NT2/D1 (cell line): Measurements from ENCODE around the gene EEF2.
A peak's percentile ranks its signal among the peaks of the same experiment; 100 is the strongest.
"Not testable (repeated sequence)": the region's sequence is repeated elsewhere in the genome, so short reads cannot be mapped to it uniquely, and the experiment has no call there.

Experiments
- DNase-seq: peaks from one replicate; pipeline ENCODE4 v3.0.0-alpha.2; 2011; ENCODE audit warnings: low read depth, low spot score
- H3K27me3 ChIP-seq: 2 replicates; pipeline ENCODE4 v1.6.0; 2011; ENCODE audit warnings: mild to moderate bottlenecking; ENCODE audit not compliant: insufficient read length, insufficient read depth
- H3K36me3 ChIP-seq: 2 replicates; pipeline ENCODE4 v1.6.1; 2011; ENCODE audit warnings: mild to moderate bottlenecking, low read length, mixed read lengths; ENCODE audit not compliant: insufficient read depth, insufficient read length
- H3K4me1 ChIP-seq: 2 replicates; pipeline ENCODE4 v1.5.1; 2011; ENCODE audit not compliant: insufficient read depth, insufficient read length
- H3K4me3 ChIP-seq: 2 replicates; pipeline ENCODE4 v1.5.1; 2011; ENCODE audit warnings: low read depth; ENCODE audit not compliant: insufficient read length
- H3K9ac ChIP-seq: 2 replicates; pipeline ENCODE4 v1.6.0; 2011; ENCODE audit warnings: low read depth; ENCODE audit not compliant: insufficient read length
- H3K9me3 ChIP-seq: 2 replicates; pipeline ENCODE4 v1.5.1; 2011; ENCODE audit warnings: mild to moderate bottlenecking, low read length; ENCODE audit not compliant: insufficient read depth
- SUZ12 ChIP-seq: IDR thresholded peaks from 2 replicates; pipeline ENCODE4 v1.6.1; 2011; ENCODE audit not compliant: insufficient read length, insufficient read depth; ENCODE audit errors: extremely low read depth
- YY1 ChIP-seq: IDR thresholded peaks from 2 replicates; pipeline ENCODE4 v1.6.1; 2011; ENCODE audit not compliant: insufficient read length, insufficient read depth
- ZNF274 ChIP-seq: IDR thresholded peaks from 2 replicates; pipeline ENCODE4 v1.6.1; 2011; ENCODE audit warnings: mild to moderate bottlenecking, low read depth, low read length

Gene EEF2

DNA sequence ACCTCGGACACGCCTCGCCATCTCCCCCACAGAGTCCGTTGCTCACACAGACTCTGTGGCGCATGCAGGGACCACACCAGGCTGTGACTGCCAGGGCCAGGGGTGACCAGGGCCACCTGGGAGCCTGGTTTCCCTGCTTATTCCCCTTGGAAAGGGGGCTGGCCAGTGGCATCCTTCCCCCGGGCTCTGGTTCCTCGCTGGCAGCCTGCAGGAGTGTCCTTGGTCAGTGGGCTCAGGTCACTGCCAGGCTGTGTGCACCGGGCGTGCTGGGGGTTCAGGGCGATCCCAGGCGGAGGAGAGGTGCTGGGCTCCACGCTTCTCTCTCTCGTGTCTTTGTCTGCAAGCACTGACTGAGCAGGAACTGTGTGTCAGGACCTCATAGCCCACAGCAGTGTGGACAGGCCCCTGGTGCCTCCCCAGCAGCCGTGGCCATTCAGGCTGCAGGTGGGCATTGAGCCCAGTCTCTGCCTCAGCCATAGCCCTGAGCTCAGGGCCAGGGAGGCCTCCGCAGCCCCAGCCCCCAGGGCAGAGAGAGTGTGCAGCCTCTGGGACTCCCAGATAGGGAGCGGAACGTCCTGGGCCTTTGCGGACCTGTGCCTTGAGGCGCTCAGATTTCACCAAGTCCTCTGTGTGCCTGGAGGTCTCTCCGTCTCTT is 28.8 kb upstream of the EEF2 start:
- Histone ChIP-seq H3K27me3 (no peaks in the 10 kb centered on the region), H3K36me3 (peaks cover 91% of the 10 kb centered on the region), H3K9me3 (no peaks in the 10 kb centered on the region), H3K4me3 (no peak overlapping the region), H3K9ac (peak overlapping the region; percentile 1), H3K4me1 (peaks cover 36% of the 10 kb centered on the region)
- TF ChIP-seq ZNF274: no peak
- no peak for TF ChIP-seq YY1
- no peak for TF ChIP-seq SUZ12
- no peak for DNase-seq

DNA sequence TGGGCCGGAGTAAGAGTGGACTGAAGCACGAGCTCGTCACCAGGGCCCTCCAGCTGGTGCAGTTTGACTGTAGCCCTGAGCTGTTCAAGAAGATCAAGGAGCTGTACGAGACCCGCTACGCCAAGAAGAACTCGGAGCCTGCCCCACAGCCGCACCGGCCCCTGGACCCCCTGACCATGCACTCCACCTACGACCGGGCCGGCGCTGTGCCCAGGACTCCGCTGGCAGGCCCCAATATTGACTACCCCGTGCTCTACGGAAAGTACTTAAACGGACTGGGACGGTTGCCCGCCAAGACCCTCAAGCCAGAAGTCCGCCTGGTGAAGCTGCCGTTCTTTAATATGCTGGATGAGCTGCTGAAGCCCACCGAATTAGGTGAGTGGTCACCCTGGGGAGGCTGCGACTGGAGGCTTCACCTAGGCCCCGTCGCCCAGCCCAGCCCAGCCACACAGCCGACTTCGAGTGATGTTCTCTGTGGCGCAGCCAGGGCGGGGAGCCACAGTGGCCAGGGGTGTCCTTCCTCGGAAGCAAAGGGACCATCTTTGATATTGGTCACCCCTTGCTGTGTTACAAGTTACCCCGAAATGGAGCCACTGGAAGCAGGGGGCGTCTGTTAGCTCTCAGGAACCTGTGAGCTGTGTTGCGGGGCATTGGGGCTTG is 27.8 kb upstream of the EEF2 start:
- Histone ChIP-seq H3K9me3 (no peaks in the 10 kb centered on the region), H3K4me3 (no peak overlapping the region), H3K9ac (peak overlapping the region; percentile 33), H3K4me1 (peaks cover 36% of the 10 kb centered on the region), H3K36me3 (peaks cover 84% of the 10 kb centered on the region), H3K27me3 (no peaks in the 10 kb centered on the region)
- DNase-seq: no peak
- TF ChIP-seq ZNF274 (no peak), SUZ12 (no peak), YY1 (no peak)

DNA sequence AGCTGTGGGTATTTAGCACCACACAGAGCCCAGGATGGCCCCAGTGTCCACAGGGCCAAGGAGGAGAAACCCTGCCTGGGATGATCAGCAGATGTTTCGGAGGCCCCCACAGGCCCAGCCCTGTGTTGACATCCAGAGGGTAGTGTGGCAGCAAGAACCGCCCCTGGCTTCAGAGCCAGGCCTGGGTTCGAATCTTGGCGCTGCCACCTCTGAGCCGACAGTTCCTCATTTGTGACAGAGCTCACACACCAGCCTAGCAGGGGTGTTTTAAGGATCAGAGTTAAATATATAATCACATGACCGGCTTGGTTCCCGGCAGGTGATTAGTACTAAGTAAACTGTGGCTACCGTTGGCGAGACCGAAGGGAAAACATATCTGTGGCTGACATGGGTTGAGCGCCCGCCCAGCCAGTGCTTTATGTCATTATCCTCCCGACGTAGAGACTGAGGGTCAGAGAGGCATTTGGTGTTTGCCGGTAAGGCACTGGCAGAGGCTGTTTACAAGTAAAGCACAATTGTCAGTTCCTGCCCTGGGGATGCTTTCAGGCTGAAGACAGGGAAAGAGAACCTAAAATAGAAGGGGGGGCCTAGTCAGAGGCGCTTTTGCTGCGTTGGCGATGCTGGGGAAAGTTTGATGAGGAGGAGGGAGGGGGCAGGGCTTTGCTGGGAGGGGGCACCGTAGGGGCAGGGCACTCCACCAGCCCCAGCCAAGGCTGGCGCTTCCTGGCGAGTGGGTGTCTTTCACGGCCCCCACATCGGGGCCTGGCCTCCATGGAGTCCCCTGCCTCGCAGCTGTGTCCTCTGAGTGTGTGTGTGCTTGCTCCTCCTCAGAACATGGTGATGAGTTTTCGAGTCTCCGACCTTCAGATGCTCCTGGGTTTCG is 27.1 kb upstream of the EEF2 start:
- no peak for DNase-seq
- Histone ChIP-seq H3K4me1 (peaks cover 36% of the 10 kb centered on the region), H3K9me3 (no peaks in the 10 kb centered on the region), H3K27me3 (no peaks in the 10 kb centered on the region), H3K36me3 (peaks cover 77% of the 10 kb centered on the region), H3K4me3 (no peak overlapping the region), H3K9ac (no peak overlapping the region)
- TF ChIP-seq YY1 (no peak), ZNF274 (no peak)

DNA sequence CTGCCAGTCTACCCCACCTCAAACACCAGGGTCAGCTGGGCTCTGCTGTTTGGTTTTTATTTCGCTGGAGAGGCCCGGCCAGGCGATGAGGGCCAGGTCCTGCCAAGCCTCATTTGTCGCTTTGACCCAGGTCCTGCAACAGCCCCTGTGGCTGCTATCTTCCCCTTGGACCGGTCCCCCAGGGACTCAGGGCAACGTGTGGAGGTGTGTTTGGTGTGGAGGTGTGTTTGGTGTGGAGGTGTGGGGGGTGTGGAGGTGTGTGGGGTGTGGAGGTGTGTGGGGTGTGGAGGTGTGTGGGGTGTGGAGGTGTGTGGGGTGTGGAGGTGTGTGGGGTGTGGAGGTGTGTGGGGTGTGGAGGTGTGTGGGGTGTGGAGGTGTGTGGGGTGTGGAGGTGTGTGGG is 26.2 kb upstream of the EEF2 start:
- H3K27me3 ChIP-seq, H3K9me3 ChIP-seq, H3K4me3 ChIP-seq, DNase-seq: not testable (repeated sequence)
- Histone ChIP-seq H3K36me3 (peaks cover 68% of the 10 kb centered on the region), H3K4me1 (peaks cover 35% of the 10 kb centered on the region), H3K9ac (peak overlapping the region; percentile 38)

DNA sequence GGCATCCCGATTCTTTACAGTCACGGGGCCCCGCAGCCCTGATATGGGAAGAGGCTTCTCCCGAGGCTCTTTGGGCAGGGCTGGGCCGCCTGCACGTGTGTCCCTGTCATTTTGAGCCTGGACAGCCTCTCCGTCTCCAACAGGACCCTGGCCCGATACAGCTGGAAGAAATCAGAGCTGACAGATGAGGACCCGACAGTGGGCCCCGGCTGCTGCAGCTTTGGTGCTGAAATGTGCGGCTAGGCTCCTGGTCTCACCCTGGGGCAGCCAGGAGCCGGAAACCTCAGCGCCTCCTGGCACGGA is 25.5 kb upstream of the EEF2 start:
- no peak for DNase-seq
- no peak overlapping the region for H3K9ac ChIP-seq
- no peaks in the 10 kb centered on the region for H3K27me3 ChIP-seq
- H3K4me1 ChIP-seq: peaks cover 31% of the 10 kb centered on the region
- TF ChIP-seq SUZ12: no peak
- no peak for TF ChIP-seq ZNF274
- TF ChIP-seq YY1: no peak
- peaks cover 61% of the 10 kb centered on the region for H3K36me3 ChIP-seq
- no peak overlapping the region for H3K4me3 ChIP-seq
- no peaks in the 10 kb centered on the region for H3K9me3 ChIP-seq

DNA sequence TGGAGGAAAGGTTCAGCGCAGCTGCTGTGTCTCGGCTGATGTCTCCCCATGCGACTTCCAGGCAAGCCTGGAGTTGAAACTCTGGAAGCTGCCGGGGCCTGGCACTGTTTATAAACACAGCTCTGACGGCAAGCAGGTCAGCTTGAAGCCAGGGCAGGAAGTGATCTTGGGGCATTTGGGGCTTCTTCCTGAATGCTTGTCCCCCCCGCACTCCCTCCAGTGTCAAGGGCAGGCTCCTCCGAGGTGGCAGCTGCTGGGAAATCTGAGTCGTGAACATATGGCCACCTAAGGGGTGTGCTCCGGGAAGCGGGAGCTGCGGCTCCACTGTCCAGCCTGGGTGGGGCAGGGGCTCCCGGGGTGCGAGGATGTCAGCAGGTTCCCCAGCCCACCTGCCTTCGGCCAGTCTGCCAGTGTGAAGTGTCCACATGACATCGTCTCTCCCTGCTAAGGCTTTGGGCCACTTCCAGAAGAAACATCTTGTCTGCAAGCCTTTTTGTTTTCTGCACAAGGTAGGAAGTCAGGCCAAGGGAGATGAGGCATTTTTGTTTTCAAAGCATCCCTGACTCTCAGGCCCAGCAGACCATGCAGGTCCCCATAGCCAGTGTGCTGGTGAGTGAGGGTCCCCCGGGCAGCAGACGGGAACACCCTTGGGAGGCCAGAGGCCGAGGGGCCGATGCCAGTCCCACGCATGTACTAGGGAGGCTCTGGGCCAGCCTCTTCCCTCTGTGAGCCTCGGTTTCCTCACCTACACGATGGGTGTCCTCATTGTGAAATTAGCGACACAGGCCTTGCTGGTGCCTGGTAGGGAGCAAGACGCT is 24.9 kb upstream of the EEF2 start:
- Histone ChIP-seq H3K9me3 (no peaks in the 10 kb centered on the region), H3K4me3 (no peak overlapping the region), H3K9ac (peak overlapping the region; percentile 32), H3K4me1 (peaks cover 25% of the 10 kb centered on the region), H3K36me3 (peaks cover 55% of the 10 kb centered on the region), H3K27me3 (no peaks in the 10 kb centered on the region)
- TF ChIP-seq ZNF274: no peak
- no peak for TF ChIP-seq SUZ12
- no peak for DNase-seq
